ENCODE data around the gene ACER1.
"Not testable (repeated sequence)": the region's sequence is repeated elsewhere in the genome, so short reads cannot be mapped to it uniquely, and the experiment has no call there.

Gene ACER1

DNA sequence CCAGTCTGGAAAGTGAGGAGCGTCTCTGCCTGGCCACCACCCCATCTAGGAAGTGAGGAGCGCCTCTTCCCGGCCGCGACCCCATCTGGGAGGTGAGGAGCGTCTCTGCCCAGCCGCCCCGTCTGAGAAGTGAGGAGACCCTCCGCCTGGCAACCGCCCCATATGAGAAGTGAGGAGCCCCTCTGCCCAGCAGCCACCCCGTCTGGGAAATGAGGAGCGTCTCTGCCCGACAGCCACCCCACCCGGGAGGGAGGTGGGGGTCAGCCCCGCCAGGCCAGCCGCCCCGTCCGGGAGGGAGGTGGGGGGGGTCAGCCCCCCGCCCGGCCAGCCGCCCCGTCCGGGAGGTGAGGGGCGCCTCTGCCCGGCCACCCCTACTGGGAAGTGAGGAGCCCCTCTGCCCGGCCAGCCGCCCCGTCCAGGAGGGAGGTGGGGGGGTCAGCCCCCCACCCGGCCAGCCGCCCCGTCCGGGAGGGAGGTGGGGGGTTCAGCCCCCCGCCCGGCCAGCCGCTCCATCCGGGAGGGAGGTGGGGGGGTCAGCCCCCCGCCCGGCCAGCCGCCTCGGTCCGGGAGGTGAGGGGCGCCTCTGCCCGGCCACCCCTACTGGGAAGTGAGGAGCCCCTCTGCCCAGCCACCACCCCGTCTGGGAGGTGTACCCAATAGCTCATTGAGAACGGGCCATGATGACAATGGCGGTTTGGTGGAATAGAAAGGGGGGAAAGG, 22.1 kb upstream of the ACER1 start:
- not testable (repeated sequence) for DNase-seq

DNA sequence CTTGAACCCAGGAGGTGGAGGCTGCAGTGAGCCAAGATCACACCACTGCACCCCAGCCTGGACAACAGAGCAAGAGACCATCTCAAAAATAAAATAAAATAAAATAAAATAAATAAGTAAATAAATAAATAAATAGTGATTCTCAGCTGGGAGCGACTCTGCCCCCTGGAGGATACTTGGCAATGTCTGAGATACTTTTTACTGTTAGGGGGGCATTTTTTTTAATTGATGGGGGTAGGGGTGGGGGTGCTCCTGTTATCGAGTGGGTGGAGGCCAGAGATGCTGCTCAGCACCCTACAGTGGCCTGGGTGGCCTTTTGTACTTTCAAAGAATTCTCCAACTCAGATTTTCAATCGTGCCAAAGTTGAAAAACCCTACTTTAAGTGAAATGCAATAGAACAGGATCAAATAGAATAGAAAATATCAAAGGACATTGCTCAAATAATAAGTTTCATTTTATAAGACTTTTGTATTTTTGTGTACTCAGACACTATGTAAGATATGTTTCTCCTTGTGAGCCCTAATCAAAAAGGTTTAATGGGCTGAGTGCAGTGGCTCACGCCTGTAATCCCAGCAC, 20.8 kb upstream of the ACER1 start:
- no peak for DNase-seq

- no peak for DNase-seq
These were observed 19.2 kb upstream of the ACER1 start for GRCh38 chr19:6352381-6353165.

DNA sequence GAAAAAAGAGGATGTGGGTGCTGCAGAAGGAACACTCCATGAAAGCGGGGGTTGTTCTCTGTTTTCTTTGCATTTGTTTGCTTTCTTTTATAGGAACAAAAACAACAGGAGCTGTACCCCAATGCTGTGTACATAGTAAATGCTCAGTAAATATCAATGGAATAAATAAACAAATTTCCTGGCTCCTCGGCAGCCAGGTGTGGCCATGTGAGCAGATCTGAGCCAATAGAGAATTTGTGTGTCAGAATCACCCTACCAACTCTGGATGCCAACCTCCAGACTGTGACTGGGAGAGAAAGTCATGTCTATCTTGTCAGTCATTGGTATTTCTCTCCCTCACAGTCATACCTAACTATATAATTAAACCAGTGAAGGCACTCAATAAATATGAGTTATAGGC, 17.3 kb upstream of the ACER1 start:
- no peak for DNase-seq

- not testable (repeated sequence) for DNase-seq
These were observed 15.9 kb upstream of the ACER1 start for GRCh38 chr19:6349271-6349670.

GRCh38 chr19:6343462-6343861, 10.1 kb upstream of the ACER1 start:
- DNase-seq: no peak

- DNase-seq: no peak
These were observed 7.2 kb upstream of the ACER1 start for GRCh38 chr19:6340493-6341201.

DNA sequence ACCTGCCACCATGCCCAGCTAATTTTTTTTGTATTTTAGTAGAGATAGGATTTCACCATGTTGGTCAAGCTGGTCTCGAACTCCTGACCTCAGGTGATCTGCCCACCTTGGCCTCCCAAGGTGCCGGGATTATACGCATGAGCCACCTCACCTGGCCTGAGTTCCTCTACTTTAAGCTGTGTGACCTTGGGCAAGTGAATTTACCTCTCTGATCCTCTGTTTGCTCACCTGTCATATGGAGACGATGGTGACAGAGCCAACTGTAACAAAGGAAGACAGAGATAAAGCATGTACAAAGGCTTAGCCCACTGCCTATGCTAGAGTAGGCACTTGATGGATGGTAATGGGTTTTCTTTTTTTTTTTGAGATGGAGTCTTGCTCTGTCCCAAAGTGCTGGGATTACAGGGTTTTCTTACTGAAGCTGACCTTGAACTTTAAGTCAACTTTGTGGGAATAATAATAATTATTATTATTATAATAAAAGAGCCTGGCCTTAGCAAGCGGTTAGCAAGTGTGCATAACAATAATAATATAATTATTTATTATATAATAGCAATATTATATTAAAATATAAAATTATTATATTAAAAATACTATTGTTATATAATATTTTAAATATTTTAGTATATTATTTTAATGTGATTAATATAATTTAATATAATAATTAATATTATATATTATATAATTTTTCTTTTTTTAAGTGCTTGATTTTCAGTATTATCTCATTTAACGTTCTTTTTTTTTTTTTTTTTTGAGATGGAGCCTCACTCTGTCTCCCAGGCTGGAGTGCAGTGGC, 1.3 kb upstream of the ACER1 start:
- DNase-seq: no peak

- DNase-seq: no peak
These were observed 6.6 kb downstream of the ACER1 start for GRCh38 chr19:6326815-6327214.

DNA sequence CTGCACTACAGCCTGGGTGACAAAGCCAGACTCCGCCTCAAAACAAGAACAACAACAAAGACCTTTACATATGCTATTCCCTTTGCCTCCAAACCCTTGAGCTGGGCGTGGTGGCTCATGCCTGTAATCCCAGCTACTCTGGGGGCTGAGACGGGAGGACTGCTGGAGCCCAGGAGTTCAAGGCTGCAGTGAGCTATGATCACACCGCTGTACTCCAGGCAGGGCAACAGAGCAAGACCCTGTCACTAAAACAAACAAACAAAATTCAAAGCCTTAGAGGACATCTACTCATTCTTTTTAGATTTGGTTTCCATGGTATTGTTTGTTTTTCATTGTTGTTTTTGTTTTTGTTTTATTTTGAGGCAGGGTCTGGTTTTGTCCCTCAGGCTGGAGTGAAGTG, 7.8 kb downstream of the ACER1 start:
- no peak for DNase-seq

GRCh38 chr19:6324757-6325156, 8.7 kb downstream of the ACER1 start:
- no peak for DNase-seq

DNA sequence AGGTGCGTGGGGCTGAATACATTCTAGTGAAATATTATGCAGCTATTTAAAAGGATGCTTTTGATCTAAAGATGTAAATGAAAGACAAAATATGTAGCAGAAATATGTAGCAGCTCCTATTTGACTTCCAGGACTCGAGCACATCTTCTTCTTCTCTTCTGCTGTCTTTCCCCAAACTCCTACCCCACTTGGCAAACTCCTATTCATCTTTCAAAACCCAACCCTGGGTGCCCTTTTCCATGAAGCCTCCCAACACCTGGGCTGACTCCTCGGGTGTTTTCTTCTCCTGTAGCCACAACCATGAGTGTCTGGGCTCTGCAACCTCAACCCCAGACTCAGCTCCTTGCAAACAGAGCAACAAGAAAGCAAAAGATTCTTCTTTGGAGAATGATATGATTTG, 11.1 kb downstream of the ACER1 start:
- no peak for DNase-seq

DNA sequence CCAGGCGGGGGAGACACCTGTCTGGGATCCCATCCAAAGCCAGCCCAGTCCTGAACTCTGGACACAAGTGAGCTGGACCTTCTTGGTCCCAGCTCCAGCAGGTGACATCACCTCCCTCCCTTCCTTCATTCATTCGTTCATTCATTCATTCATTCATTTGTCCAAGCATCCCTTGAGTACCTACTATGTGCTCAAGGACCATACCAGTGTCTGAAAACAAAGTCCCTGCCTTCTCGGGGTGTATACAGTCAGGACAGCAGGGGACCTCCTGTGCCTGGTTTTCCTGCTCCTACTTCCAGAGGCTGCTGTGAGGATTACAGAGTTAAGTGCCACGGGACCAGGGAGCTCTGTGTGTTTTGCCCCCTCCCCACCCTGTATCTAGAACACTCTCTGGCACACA, 14.0 kb downstream of the ACER1 start:
- DNase-seq: no peak

DNA sequence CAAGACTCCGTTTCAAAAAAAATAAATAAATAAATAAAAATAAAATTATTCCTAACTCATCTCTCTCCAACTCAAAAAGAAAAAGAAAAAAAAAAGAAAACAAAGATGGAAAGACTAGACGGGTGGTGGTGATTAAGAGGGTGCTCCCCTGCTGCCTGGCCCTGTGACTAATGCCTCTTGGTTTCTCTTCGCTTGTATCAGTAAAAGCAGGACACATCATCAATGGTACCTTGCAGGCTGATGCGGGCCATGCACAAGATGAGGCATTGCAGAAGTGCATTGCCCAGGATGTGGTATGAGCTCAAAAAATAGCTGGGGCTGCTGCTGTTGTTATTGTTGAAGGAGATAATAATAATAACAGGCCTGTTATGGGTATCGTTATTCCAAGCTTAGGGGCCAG, 14.6 kb downstream of the ACER1 start:
- DNase-seq: no peak

GRCh38 chr19:6315646-6316045, 17.8 kb downstream of the ACER1 start:
- DNase-seq: not testable (repeated sequence)

GRCh38 chr19:6313398-6313969, 19.9 kb downstream of the ACER1 start:
- no peak for DNase-seq

DNA sequence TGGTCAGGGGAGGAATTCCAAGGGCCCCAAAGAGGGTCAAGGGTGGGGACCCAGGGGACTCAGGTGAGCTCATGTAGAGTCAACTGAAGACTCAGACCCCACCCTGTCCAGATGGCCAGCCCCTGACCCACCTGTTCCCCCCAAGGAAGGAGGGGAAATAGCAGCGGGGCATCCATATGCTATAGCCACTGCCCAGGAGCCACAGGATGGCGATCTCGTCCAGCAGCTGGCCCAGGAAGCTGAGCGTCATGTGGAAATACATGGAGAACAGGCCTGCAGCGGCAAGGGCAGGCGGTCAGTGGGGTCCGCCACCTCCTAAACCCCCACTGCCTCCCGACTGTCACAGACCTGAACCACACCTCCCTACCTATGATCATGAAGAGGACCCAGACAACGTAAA, 21.4 kb downstream of the ACER1 start:
- DNase-seq: no peak

DNA sequence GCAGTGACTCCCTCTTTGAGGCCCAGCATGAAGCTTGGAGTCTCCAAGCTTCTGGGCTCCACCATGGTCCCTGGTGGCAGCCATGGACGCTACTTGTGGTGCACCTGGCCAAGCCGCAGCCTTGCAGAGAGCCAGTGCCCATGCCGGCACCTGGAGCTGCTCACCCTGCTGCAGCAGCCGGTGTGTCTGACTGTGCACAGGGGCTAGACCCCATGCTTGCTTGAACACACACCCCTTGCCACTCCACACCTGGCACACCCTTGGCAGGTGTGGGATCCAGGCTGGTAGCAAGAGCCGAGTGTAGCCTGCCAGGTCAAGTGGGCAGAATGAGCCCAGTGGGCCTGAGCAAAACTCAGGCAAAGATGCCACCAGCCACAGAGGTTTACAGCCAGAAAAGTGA, 35.0 kb downstream of the ACER1 start:
- no peak for DNase-seq

GRCh38 chr19:6297202-6297601, 36.2 kb downstream of the ACER1 start:
- DNase-seq: no peak

GRCh38 chr19:6292006-6292405, 41.4 kb downstream of the ACER1 start:
- no peak for DNase-seq

DNA sequence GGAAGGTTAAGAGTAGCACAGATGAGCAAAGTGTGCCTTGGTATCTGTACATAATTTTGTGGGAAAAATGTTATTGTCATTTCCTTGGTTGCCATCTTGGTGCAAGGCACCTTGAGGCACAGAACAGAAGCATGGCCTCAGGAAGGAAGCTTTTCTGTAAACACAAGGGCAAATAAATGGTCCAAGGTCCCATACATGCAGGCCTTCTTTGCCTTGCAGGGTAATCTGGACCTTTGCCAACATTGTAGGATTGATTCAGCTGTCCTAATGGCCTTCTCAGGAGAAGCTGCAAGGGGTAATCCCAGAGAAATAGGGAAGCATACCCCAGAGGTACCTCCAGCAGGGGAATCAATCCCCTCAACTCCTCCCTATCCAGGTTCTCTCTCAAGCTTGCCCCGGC, 44.7 kb downstream of the ACER1 start:
- no peak for DNase-seq

DNA sequence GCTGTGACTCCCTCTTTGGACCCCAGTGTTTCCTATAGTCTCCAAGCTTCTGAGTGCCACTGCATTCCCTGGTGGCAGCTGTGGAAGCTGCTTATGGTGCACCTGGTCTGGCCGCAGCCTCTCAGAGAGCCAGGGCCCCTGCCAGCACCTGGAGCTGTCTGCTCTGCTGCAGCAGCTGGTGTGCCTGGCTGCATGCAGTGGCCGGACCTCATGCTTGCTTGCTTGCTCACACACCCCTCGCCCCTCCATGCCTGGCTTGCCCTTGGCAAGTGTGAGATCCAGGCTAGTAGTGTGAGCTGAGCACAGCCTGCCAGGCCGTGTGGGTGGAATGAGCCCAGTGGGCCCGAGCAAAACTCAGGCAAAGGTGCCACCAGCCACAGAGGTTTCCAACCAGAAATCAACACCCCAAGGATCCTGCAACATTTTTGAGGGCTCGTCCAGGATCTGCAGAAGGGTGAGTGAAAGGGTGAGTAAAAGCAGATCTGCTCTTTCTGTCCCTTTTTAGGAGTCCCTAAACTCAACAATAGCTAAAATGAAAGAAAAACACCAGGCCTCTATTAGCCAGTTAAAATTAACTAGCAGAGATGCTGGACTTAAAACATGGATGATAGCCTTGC, 46.0 kb downstream of the ACER1 start:
- no peak for DNase-seq
